Uterus (tissue), 2 donors: ENCODE results near the gene FILIP1L.

Source experiments
- POLR2A ChIP-seq, 2 donors: fragments of 450-650 bp; IDR thresholded peaks; one replicate each; pipeline ENCODE4 v1.6.1; 2016; ENCODE audit warnings: antibody characterized with exemption in 2 of 2, mild to moderate bottlenecking in 1 of 2, moderate library complexity in 1 of 2
- TF ChIP-seq, protein P1 (sequence below), 4 experiments: fragments of 200-600 bp in 2 of 4; fragments of 450-650 bp in 2 of 4; sonication (generic) in 2 of 4; IDR thresholded peaks; one replicate each; pipeline ENCODE4 v1.5.1; 2016 to 2019; ENCODE audit warnings: antibody characterized with exemption in 4 of 4, mild to moderate bottlenecking in 2 of 4, moderate library complexity in 1 of 4

DNA sequence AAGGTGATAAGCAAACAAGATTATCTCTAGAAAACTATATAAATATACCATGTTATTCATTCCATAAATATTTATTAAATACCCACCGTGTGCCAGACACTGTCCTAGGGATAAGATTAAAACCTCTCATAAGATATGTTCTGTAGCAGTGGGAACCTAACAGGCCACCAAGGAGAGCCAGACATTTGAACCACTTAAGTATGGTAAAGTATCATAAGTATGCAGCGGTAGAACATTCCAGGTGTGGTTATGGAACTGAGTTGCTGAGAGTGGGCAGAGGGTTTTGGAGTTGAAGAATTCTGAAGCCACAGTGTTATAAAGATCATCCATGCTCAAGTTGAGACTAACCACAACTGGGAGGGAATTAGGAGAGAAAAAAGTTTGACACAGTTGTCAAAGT, 14.7 kb downstream of the FILIP1L start:
- TF ChIP-seq, protein P1, sequence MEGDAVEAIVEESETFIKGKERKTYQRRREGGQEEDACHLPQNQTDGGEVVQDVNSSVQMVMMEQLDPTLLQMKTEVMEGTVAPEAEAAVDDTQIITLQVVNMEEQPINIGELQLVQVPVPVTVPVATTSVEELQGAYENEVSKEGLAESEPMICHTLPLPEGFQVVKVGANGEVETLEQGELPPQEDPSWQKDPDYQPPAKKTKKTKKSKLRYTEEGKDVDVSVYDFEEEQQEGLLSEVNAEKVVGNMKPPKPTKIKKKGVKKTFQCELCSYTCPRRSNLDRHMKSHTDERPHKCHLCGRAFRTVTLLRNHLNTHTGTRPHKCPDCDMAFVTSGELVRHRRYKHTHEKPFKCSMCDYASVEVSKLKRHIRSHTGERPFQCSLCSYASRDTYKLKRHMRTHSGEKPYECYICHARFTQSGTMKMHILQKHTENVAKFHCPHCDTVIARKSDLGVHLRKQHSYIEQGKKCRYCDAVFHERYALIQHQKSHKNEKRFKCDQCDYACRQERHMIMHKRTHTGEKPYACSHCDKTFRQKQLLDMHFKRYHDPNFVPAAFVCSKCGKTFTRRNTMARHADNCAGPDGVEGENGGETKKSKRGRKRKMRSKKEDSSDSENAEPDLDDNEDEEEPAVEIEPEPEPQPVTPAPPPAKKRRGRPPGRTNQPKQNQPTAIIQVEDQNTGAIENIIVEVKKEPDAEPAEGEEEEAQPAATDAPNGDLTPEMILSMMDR (IDR thresholded peaks at IDR 0.05): no peak
- no peak for TF ChIP-seq POLR2A (IDR thresholded peaks at IDR 0.05)
